GM20431 (cell line): Measurements from ENCODE around the gene TENT4A.
"Not testable (repeated sequence)": the region's sequence is repeated elsewhere in the genome, so short reads cannot be mapped to it uniquely, and the experiment has no call there.

Source experiments
- in situ Hi-C: fragments of 300-500 bp; cut with MseI, MboI; formaldehyde crosslinking; loops from one replicate; pipeline ENCODE4 v1.15.0; 2020; ENCODE audit warnings: low sequenced_read_pairs; ENCODE audit not compliant: unreplicated experiment

Gene TENT4A

DNA sequence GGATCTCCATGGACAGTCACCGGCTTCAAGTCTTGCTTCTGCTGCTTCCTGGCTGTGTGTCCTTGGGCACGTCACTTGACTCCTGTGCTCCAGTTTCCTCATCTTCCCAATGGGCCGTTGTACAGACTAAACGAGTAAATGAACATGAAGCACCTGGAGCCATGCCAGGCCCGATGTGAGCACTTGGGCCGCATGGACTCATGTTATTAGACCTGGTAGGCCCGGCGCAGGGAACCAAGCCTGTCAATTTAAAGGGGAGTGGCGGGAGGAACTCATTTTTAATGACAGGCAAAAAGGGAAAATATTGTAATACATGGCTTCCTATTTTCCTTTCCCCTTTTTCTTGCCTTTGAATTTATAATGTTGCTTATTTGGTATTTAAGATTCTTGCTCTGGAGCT is 47.5 kb downstream of the TENT4A start:
- in situ Hi-C loops: no loop called here

DNA sequence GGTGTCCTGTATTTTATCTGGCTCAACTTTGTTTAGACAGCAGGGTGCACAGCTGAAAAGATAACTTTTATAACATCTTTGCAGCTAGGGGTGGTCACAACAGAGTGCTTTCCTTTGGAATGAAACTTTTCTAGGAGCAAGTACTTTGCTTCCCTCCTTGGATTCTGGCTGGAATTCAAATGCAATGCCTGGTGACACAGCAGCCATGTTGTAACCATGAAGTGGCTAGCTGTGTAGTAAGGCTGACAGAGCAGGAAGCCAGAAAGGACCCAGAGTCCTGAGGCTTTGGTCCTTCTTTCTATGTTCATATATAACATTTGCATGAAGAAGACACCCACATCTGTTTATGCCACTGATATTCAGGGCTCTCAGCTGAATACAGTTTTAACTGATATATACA is 48.1 kb downstream of the TENT4A start:
- in situ Hi-C loops: no loop called here

DNA sequence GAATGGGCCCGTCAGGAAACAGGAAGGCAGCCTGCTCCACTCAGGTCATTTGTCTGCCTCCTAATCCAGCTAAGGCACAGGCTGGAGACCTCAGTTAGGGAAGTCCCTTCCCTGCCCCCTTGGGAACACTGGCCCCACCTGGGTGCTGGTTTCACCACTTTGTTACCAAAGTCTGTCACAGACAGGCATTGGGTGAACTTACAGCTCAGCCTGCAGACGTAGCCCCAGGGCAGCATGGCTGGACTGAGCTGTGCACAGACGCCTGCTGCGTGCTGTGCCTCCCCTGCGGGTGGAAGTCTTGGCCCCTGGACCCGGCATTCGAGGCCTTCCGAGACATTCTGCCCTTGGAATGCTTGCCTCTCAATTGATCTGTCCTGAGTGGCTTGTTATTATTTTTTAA is 48.9 kb downstream of the TENT4A start:
- in situ Hi-C loops: no loop called here

DNA sequence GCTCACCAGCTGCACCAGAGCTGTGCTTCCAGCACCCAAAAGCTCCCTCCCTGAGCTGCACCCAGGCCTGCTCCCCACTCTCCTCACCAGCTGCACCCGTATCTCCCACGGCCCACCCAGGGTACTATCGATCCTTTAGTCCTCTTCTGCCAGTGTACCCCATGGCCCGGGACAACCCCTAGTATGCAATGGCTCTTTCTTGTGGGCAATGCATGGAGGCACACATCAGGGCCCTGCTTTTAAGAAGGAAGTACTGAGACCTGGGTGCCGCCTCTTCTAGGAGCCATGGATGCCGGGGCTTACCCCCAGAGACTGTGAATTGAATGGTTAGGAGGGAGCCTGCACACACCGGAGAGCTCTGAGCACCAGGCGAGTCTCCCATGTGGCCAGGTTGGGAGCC is 49.5 kb downstream of the TENT4A start:
- in situ Hi-C loops: no loop called here

DNA sequence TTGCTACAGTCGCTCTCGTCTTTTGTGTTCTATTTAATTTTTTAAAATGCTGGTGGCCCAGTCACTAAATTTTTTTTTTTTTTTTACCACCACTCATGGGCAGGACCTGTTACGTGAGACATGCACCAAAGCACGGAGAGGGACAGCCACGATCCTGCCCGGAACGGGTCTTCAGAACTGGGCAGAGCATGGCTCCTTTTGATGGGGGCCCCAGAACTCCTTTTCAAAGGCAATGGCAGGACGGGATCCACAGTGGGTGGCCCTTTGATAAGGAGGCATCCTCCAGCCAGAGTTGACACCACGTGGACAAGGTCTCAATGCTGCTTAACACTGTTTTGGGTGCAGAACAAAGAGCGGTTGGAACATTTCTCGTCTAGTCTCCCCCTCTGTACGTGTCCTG is 50.0 kb downstream of the TENT4A start:
- in situ Hi-C loops: no loop called here

DNA sequence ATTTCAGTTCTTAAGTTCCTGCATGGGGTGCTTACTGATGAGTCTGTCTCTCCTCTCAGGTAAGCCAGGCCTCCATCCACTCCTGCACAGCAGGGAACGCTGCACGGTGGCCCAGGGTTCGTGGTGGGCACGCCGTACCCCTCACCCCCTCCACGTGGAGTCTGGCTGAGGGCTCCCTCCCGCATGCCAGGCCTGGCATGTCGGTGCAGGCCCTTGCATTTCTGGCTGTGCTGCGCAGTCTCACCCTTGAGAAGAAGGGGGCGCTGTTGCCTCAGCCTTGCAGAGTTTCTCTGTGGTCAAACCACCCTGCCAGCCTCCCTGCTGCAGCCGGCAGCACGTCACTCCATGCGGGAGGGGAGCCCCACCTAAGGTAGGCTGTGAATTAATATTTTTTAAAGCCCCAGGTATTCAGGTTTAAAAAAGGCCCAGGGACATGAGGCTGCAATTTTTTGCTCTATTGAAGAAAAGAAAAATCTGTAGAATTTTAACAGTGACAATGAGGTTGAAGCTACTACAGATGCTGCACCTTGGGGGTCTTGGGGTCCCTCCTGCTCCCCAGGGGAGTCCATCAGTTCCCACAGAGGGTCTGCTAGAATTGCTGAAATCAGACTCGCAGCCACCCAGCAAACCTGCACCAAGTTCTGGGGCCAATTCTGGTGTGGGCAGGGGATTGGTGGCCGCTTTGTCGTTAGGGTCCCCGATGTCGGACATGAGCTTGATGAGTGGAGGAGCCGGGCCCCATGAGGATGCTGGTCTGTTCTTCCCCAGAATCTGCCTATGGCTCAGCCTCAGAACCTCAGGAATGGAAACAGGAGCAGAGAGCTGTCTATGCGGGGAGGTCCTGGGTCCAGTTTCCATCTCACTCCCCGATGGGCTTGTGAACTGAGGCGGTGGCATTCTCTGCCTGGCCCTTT is 52.6 kb downstream of the TENT4A start:
- in situ Hi-C loops: no loop called here

DNA sequence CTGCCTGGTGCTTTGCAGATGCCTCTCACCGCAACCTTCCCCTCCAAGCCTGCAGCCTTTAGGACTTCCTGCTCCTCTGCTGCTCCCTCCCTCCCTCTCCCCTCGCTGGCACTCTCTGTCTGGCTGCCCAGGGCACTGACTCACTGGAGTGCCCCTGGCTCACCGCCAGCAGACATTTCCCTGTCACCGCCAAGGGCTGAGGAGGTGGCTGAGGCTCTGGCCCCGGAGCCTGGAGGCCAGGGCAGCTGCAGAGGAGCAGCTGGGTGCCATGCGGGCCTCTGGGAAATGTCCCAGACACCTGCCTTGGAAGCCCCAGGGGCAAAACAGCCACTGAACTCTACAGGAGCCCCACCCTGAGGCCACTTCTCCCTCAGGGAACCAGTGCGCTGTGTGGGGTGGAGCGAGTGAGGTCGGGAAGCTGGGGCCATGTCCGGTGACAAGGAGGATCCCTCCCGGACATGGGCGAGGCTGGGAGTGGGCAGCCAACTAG is 53.4 kb downstream of the TENT4A start:
- in situ Hi-C loops: no loop called here

DNA sequence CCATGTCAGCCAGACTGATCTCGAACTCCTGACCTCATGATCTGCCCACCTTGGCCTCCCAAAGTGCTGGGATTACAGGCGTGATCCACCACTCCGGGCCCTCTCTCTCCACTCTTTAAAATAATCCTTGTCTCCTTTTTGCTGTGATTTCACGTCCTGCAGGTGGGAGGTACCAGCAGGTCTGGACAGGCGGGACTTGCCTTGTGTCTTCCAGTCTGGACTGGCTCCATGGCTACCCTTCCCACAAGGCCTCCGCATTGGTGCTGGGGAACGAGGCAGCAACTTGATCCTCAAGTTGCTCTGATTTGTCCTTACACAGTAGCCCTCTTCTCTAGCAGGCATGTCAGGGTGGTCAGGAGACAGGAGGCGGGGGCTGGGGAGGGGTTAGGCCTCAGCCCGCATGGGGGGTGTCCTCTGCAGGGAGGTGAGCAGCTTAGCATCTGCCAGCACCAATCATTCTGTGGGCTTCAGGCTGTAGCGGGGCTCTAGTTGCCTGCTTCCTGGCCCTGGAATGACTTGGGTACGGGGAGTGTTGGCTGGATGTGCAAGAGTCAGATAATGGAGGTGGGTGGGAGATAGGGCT is 54.3 kb downstream of the TENT4A start:
- in situ Hi-C loops: no loop called here

DNA sequence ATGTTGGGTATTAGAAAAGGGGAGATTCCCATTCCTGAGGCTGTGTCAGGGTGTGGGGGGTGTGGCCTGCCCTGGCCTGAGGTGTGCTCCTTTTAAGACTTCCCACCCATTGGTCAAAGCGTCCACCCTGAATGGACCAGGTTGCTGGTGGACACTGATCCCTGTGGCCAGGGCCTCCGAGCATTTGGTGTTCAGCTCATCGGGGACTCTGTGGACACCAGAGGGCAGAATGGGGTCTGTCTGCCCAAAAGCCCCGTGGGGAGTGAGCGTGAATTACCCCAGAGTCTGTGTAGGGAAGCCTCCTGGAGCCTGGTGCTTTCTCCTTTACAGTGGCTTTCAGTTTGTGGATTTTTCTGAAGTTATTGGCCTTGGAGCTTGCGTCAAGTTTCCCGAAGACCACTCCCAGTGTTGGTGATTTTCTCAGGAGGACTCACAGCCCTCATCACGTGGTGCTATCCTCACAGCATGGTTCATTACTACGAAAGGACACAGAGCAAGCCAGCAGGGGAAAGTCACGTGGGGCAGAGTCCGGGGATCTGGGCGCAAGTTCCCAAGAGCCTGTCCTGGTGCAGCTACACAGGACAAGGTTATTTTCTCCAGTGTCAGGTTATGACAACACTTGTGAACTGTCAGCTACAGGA is 55.5 kb downstream of the TENT4A start:
- in situ Hi-C loops: no loop called here

DNA sequence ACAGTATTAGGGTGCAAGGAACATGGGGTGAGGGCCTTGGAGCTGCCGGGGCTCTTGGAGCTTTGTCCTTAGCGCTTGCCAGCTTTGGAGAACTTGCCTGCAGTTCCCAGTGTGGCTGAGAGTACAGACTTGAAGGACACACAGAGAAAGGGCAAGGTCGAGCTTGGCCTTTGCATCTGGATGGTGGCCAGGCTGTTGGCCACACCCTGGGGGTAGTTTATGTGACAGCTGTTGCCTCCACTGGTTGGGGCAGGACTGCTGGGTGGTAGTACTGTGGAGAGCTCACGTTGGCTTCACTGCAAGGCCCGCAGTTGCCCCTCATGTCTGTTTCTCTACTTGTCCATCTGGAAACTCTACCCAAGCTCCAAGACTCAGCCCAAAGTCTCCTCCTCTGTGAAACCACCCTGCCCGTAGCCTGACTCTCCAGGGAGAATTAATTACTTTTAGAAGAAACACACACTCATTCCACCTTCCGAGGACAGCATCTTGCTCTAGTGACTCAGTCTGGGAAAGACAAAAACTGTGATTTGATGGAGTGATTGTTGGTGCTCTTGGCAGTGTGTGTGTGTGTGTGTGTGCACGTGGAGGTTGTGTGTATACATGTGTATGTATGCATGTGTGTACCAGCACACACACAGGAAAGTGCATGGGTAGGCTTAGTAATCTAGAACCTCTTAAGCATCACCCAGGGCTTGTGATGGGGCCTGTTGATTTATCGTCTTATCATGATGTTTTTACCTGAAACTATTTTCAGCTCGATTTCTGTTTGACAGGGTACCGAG is 57.8 kb downstream of the TENT4A start:
- in situ Hi-C loops: no loop called here

DNA sequence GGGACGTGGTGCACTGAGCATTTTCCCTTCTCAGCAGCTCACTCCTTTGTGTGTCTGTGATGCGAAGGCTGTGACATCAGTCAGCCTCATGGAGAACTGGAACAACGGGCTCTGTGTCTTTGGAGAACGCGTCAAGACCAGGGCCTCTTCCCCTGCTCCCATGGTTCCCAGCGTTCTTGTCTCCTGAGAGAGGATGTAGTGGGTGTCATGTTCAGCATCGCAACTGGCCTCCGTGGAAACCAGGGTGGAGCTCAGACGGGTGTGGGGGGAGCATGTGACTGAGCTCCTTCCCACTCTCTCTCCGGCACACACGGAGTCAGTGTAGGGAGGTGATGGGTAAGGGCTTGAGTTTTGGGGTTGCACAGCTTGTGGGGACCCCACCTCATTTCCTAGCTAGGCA is 59.7 kb downstream of the TENT4A start:
- in situ Hi-C loops: no loop called here

DNA sequence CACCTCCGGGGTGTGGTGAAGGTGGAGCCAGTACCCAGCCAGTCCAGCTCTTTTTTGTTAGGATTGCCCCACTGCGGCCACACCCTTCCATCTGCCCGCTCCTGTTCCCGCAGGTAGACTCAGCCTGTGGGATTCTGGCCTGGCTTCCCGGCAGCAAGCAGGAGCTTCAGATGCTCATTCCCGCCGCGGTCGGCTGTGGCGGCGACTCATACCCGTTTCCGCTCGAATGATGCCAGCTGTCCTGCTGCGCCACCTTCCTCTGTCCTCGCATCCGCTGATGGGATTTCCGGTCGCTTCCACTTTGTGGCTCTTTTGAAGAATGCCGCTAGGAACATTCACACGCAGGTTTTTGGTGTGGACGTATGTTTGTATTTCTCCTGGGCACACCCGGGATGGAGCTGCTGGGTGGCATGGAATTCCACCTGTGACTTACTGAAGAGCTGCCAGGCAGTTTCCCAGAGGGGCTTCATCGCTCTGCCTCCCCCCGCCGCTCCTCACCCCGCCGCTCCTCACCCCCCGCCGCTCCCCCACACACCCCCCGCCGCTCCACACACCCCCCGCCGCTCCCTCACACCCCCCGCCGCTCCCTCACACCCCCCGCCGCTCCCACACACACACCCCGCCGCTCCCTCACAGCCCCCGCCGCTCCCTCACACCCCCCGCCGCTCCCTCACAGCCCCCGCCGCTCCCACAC is 60.3 kb downstream of the TENT4A start:
- in situ Hi-C loops: no loop called here

DNA sequence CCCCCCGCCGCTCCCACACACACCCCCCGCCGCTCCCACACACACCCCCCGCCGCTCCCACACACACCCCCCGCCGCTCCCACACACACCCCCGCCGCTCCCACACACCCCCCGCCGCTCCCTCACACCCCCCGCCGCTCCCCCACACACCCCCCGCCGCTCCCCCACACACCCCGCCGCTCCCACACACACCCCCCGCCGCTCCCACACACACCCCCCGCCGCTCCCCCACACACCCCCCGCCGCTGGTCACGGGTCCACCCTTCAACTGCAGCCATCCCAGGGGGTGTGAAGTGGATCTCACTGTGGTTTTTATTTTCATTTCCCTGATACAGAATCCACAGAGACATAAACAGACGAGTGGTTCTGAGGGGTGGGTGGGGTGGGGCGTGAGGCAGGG is 61.0 kb downstream of the TENT4A start:
- in situ Hi-C loops: not testable (repeated sequence)

DNA sequence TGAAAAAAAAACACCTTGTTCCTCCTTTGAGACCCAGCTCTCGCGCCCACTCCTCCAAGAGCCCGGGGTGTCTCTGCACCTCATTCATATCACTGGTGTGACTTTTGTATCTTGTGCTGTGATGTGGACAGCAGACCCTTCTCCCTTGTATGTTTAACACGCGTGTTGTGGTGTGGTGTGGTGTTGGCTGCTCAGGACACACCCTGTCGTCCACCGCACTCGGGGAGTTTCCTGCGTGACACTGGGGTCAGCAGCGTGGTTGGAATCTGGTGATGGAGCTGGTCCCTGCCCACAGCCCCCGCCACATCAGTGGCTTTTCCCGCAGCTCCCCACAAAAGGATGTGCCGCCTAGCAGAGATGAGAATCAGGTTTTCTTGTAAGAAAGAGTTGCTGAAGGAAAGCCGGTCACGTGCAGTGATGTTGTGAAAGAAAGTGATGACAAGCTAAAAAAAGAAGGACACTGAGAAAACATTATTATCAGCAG is 61.5 kb downstream of the TENT4A start:
- in situ Hi-C loops: no loop called here

DNA sequence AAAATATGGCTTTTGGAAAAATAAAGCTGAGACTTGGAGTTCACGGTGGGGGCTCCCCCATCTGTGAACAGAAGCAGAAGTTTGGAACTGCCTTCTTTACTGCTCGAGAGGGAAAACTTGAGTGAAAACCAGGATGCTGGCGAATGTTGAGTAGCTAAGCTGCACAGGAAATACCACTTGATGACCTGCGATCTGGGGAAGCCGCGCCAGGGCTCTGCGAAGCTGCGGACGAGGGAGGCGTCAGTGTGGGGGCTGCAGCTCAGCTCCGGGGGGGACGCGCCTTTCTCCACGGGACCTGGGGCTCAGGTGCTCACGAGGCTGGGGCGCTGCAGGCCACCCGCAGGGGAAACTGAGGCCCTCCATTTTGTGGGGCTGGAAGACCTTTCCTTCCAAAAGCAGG is 62.3 kb downstream of the TENT4A start:
- in situ Hi-C loops: no loop called here

DNA sequence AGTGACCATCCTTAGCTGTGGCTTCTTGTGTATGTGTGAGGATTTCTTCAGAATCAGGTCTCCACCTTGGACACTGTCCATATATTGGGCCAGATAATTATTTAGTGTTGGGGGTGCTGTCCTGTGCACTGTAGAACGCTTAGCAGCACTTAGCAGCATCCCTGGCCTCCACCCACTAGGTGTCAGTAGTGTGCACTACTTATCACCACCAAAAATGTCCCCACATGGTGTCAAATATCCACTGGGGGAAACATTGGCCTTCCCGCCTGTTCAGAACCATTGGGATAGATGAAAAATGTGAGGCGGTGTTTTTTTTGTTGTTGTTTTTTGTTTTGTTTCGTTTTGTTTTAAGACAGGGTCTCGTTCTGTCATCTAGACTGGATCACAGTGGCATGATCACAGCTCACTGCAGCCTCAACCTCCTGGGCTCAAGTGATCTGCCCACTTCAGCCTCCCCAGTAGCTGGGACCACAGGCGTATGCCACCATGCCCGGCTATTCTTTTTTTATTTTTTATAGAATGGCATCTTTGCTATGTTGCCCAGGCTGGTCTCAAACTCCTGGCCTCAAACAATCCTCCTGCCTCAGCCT is 67.7 kb downstream of the TENT4A start:
- in situ Hi-C loops: no loop called here

DNA sequence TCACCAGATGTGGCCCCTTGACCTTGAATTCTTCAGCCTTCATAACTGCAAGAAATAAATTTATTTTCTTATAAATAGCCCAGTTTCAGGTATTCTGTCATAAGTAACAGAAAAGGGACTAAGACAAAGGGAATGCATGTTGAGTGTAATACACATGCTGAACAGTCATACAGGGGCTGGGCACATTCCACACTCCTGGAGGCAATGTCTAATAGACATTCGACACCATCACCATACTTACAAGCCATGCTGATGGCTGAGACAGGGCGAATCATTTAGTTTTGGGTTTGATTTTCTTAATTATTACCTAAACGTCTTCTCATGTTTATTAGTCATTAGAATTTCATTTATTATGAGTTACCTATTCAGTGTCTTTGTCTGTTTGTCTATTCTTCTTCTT is 68.5 kb downstream of the TENT4A start:
- in situ Hi-C loops: no loop called here

DNA sequence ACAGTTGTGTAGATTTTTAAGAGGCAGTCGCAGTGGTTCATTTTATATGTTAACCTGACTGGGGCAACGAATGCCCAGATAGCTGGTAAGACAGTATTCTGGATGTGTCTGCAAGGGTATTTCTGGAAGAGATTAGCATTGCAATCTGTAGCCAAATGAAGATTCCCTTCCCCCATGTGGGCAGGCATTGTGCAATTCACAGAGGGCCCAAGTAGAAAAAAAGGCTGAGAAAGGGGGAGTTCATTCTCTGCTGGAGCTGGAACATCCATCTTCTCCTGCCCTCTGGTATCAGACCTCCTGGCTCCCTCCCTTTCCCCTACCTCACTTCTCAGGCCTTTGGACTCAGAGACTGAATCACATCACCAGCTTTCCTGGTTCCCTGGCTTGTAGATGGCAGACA is 70.6 kb downstream of the TENT4A start:
- in situ Hi-C loops: no loop called here

DNA sequence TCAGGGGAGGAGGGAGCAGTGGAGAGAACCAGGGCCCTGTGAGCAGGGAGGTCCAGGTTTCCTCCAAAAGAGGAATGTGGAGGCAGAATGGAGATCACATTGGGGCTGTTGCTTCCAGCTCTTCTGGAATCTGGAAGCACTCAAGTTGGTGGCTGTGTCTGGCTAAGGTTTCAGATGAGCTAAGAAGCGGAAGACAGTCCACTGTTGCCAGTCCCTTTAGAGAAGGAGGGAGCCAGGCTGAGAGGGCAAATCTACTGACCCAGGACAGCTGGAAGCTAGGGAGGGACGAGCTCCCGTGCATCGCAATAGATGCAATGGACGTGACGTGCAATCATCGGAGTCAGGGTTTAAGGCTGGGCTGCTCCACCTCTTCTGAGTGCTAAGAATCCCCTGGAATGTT is 71.2 kb downstream of the TENT4A start:
- in situ Hi-C loops: no loop called here
